Activated naive CD8-positive, alpha-beta T cell treated with anti-CD3 and anti-CD28 coated beads, Interleukin-2, amount 50 U/mL, for 16 hours (primary cell): ENCODE results near the gene MYOM1.
"Not testable (repeated sequence)": the region's sequence is repeated elsewhere in the genome, so short reads cannot be mapped to it uniquely, and the experiment has no call there.

ENCODE experiments used
- DNase-seq: peaks from one replicate; pipeline ENCODE4 v3.0.0-alpha.2; 2020; ENCODE audit warnings: low read depth, low spot score

Gene MYOM1

GRCh38 chr18:3040173-3040572, 179.6 kb downstream of the MYOM1 start:
- no peak for DNase-seq

GRCh38 chr18:3037423-3037915, 182.3 kb downstream of the MYOM1 start:
- no peak for DNase-seq

GRCh38 chr18:3036108-3036507, 183.7 kb downstream of the MYOM1 start:
- no peak for DNase-seq

GRCh38 chr18:3035635-3036034, 184.1 kb downstream of the MYOM1 start:
- DNase-seq, result no peak

GRCh38 chr18:3032721-3033120, 187.0 kb downstream of the MYOM1 start:
- DNase-seq, result no peak

GRCh38 chr18:3029215-3029952, 190.4 kb downstream of the MYOM1 start:
- DNase-seq, result no peak

- DNase-seq, result not testable (repeated sequence)
Observed at GRCh38 chr18:3028115-3028514, 191.7 kb downstream of the MYOM1 start.

- no peak for DNase-seq
Observed at GRCh38 chr18:3027370-3027891, 192.3 kb downstream of the MYOM1 start.

- DNase-seq, result no peak
Observed at GRCh38 chr18:3025544-3025943, 194.2 kb downstream of the MYOM1 start.

- not testable (repeated sequence) for DNase-seq
Observed at GRCh38 chr18:3023603-3024002, 196.2 kb downstream of the MYOM1 start.
